Measurements from ENCODE around the gene PPP1R12C.
"Not testable (repeated sequence)": the region's sequence is repeated elsewhere in the genome, so short reads cannot be mapped to it uniquely, and the experiment has no call there.

Gene PPP1R12C

DNA sequence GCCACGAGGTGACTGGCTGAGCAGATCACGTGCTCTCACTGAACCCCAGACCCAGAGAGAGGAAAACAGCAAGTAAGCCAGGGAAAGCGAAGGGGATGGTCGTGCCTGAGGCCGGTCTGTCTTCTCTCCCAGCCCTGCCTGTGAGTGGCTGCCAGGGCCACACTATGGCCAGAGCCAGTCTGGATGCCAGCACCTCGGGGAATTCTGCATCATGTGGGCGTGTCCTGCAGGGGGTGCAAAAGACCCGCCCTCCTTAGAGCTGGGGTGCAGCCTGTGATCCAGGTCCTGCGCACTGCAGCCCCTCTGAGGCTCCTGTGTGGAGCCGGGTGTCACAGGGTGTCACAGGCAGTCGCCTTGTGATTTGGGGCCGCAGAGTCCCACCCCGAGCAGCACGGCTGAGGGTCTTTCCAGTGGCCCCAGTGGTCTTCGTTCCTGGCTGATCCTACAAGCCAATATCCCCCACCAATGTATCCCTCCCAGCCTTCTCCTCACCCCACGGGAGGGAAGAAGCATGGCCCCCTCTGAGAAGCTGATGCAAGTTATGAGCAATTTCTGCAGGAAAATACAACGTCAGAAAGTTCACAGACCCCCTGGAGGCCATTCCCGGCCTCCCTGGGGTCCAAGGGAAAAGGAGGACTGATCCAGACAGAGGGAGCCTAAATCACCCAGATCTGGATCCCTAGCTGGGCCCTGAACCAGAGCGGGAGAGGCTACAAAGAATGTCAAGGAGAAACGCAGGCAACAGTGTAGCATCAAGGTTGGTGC is 7.7 kb downstream of the PPP1R12C start:
- TF ChIP-seq, protein P1, sequence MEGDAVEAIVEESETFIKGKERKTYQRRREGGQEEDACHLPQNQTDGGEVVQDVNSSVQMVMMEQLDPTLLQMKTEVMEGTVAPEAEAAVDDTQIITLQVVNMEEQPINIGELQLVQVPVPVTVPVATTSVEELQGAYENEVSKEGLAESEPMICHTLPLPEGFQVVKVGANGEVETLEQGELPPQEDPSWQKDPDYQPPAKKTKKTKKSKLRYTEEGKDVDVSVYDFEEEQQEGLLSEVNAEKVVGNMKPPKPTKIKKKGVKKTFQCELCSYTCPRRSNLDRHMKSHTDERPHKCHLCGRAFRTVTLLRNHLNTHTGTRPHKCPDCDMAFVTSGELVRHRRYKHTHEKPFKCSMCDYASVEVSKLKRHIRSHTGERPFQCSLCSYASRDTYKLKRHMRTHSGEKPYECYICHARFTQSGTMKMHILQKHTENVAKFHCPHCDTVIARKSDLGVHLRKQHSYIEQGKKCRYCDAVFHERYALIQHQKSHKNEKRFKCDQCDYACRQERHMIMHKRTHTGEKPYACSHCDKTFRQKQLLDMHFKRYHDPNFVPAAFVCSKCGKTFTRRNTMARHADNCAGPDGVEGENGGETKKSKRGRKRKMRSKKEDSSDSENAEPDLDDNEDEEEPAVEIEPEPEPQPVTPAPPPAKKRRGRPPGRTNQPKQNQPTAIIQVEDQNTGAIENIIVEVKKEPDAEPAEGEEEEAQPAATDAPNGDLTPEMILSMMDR (IDR thresholded peaks at IDR 0.05; ENCODE audit: low read length, missing control alignments), result no peak
- DNase-seq (ENCODE audit: low read depth), result no peak
- H3K4me3 ChIP-seq (replicated peaks; ENCODE audit: low read depth, low read length), result no peak overlapping the region

DNA sequence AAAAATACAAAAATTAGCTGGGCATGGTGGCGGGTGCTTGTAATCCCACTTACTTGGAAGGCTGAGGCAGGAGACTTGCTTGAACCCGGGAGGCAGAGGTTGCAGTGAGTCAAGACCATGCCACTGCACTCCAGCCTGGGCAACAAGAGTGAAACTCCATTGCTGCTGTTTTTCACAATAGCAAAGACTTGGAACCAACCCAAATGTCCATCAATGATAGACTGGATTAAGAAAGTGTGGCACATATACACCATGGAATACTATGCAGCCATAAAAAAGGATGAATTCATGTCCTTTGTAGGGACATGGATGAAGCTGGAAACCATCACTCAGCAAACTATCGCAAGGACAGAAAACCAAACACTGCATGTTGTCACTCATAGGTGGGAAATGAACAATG is 10.2 kb downstream of the PPP1R12C start:
- DNase-seq (ENCODE audit: low read depth); H3K4me3 ChIP-seq (replicated peaks; ENCODE audit: low read depth, low read length): not testable (repeated sequence)

DNA sequence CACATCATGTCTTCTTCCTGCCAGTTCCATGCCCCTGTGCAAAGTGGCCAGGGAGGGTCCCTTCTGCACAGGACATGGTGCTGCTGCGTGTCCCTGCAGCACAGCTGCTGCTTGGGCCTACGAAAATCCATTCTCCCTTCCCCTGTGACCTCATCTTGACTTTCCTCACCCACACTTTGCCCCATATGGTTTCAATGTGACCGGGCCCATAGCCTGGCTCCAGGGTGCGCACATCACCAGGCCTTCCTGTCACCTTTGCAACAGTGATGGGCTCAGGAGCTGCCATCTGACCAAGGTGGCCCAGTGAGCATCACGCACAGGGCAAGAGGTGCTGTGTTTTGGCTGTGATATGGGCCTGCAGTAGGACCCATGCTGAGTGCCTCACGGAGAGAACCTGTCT is 10.8 kb downstream of the PPP1R12C start:
- no peak for DNase-seq (ENCODE audit: low read depth)
- TF ChIP-seq, protein P1 (IDR thresholded peaks at IDR 0.05; ENCODE audit: low read length, missing control alignments), result no peak

DNA sequence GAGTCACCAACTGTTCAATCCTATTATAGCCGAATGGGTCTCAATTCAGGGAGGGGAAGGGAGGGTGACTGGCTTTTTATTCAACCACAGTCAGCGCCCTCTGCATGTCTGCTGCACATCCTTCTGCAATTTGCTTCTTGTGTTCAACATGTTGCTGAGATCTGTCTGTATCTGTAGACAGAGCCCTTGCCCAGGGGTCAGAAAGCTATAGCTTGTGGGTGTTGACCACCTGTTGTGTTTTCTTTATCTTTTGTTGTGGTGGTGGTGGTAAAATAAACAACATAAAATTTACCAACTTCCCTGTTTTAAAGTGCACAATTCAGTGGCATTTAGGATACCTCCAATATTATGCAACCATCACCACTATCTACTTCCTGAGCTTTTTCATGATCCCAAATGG is 12.2 kb downstream of the PPP1R12C start:
- no peak overlapping the region for H3K4me3 ChIP-seq (replicated peaks; ENCODE audit: low read depth, low read length)
- no peak for DNase-seq (ENCODE audit: low read depth)
- TF ChIP-seq, protein P1 (IDR thresholded peaks at IDR 0.05; ENCODE audit: low read length, missing control alignments), result no peak

More for the DNA sequence above, 10.8 kb downstream of the PPP1R12C start:
- H3K4me3 ChIP-seq (replicated peaks; ENCODE audit: low read depth, low read length), result no peak overlapping the region

GRCh38 chr19:55103190-55103589 is 14.2 kb downstream of the PPP1R12C start:
- DNase-seq (ENCODE audit: low read depth), result no peak
- H3K4me3 ChIP-seq (replicated peaks; ENCODE audit: low read depth, low read length), result no peak overlapping the region
- TF ChIP-seq, protein P1 (IDR thresholded peaks at IDR 0.05; ENCODE audit: low read length, missing control alignments), result no peak

DNA sequence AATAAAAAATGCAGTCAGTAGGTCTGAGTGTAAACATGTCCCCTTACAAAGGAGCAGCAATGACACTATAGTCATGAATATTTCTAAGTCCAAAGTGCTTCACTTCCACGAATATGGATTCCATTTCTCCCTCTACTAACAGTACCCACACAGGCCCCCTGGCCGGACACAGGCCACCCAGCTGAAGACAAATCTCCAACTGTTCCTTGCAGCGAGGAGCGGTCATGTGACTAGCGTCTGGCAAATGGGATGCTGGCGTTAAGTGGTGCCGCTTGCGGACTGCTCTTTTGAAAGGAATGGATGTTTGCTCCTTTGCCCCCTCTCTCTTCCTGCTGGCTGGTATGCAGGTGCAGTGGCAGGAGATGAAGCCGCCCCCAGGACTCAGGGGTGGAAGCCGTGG is 16.2 kb downstream of the PPP1R12C start:
- DNase-seq (ENCODE audit: low read depth), result no peak
- H3K4me3 ChIP-seq (replicated peaks; ENCODE audit: low read depth, low read length), result no peak overlapping the region
- TF ChIP-seq, protein P1 (IDR thresholded peaks at IDR 0.05; ENCODE audit: low read length, missing control alignments), result no peak

DNA sequence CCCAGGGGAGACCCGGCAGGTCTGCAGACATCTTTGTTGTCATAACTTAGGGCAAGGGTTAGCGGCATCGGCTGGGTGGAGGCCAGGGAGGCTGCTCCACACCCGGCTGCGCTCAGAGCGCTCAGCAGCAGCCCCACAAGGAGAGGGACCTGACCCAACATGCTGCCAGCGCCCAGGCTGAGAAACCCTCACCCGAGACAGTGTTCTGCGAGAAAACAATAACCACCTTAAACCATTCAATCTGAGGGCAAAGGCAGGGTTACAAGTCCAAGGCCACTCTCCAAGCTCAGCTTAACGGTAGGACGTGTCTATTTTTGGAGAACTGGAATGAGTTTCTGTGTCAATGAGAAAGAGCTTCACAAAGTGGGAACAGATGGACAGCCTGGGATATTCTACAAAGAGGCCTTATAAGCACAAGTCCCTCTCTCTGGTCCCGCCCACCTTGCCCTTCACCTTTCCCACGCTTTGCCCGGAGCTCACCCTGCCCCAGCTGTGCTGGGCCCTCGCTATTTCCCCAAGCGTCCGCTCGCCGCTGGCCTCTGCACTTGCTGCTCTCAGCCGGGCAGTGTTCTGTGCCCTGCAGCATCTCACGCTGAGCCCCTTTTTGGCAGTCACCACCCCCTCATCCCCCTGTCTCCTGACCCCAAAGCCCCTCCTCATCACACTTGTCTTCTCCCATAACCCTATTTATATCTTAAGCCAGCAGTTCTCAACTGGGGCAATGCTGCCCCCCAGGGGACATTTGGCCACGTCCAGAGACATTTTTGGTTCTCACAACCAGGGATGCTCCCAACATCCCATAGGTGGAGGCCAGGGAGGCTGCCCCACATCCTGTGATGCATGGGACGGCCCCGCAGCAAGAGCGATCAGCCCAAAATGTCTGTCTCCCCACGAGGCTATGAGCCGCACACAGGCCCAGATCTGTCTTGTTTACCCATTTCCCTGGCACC is 17.6 kb downstream of the PPP1R12C start:
- DNase-seq (ENCODE audit: low read depth), result no peak
- TF ChIP-seq, protein P1 (IDR thresholded peaks at IDR 0.05; ENCODE audit: low read length, missing control alignments), result no peak
- H3K4me3 ChIP-seq (replicated peaks; ENCODE audit: low read depth, low read length), result no peak overlapping the region
